Neural progenitor cell (in vitro differentiated cells): ENCODE results near the gene PINK1. TPM values are rescaled to one million over a fixed set of nuclear protein-coding genes. Genes with fewer than 3 reads are reported as not detected.

ENCODE experiments used
- DNase-seq: peaks from one replicate; pipeline ENCODE4 v3.0.0-alpha.2; 2016; ENCODE audit warnings: low spot score
- H2AFZ ChIP-seq: fragments of 200-600 bp; sonication (generic); replicated peaks from 2 replicates; pipeline ENCODE4 v1.6.1; 2016; ENCODE audit warnings: antibody characterized with exemption
- H3F3A ChIP-seq: fragments of 200-600 bp; sonication (generic); 2 replicates; pipeline ENCODE4 v1.6.1; 2016; ENCODE audit warnings: antibody characterized with exemption, low read depth
- H3K27ac ChIP-seq: fragments of 200-600 bp; sonication (generic); 2 replicates; pipeline ENCODE4 v1.5.1; 2016; ENCODE audit warnings: mild to moderate bottlenecking
- H3K27me3 ChIP-seq: fragments of 200-600 bp; sonication (generic); 2 replicates; pipeline ENCODE4 v1.6.1; 2016; ENCODE audit warnings: mild to moderate bottlenecking, moderate library complexity
- H3K36me3 ChIP-seq: fragments of 200-600 bp; sonication (generic); 2 replicates; pipeline ENCODE4 v1.5.1; 2016
- H3K4me1 ChIP-seq: fragments of 200-600 bp; sonication (generic); 2 replicates; pipeline ENCODE4 v1.6.1; 2016; ENCODE audit warnings: mixed run types
- H3K4me2 ChIP-seq: fragments of 200-600 bp; sonication (generic); 2 replicates; pipeline ENCODE4 v1.6.1; 2016
- H3K4me3 ChIP-seq: fragments of 200-600 bp; sonication (generic); 2 replicates; pipeline ENCODE4 v1.5.1; 2016
- H3K79me2 ChIP-seq: fragments of 200-600 bp; sonication (generic); 2 replicates; pipeline ENCODE4 v1.6.1; 2016; ENCODE audit warnings: low read depth
- H3K9ac ChIP-seq: fragments of 200-600 bp; sonication (generic); 2 replicates; pipeline ENCODE4 v1.6.1; 2016
- H3K9me3 ChIP-seq: fragments of 200-600 bp; sonication (generic); 2 replicates; pipeline ENCODE4 v1.5.1; 2016; ENCODE audit warnings: low read depth
- H4K20me1 ChIP-seq: fragments of 200-600 bp; sonication (generic); 2 replicates; pipeline ENCODE4 v1.6.1; 2016; ENCODE audit warnings: low read depth
- H3K27ac Mint-ChIP-seq: 3 replicates; pipeline ENCODE4 v1.8.0; 2021; ENCODE audit warnings: mixed read lengths
- H3K27me3 Mint-ChIP-seq: 2 replicates; pipeline ENCODE4 v1.8.0; 2022; ENCODE audit warnings: low read depth, mild to moderate bottlenecking, inconsistent platforms, moderate library complexity, mixed read lengths; ENCODE audit not compliant: insufficient read depth
- H3K36me3 Mint-ChIP-seq: 3 replicates; pipeline ENCODE4 v1.8.0; 2021; ENCODE audit warnings: mixed read lengths
- H3K4me1 Mint-ChIP-seq: 3 replicates; pipeline ENCODE4 v1.8.0; 2021; ENCODE audit warnings: mixed read lengths
- H3K4me3 Mint-ChIP-seq: 3 replicates; pipeline ENCODE4 v1.8.0; 2021; ENCODE audit warnings: mild to moderate bottlenecking, moderate library complexity, mixed read lengths
- H3K9me3 Mint-ChIP-seq: 3 replicates; pipeline ENCODE4 v1.8.0; 2020; ENCODE audit warnings: mixed read lengths
- EZH2 ChIP-seq: fragments of 200-600 bp; sonication (generic); IDR thresholded peaks from 2 replicates; pipeline ENCODE4 v1.6.1; 2017; ENCODE audit warnings: antibody characterized with exemption, mild to moderate bottlenecking, moderate library complexity
- EZH2phosphoT487 ChIP-seq: fragments of 200-600 bp; sonication (generic); IDR thresholded peaks from 2 replicates; pipeline ENCODE4 v1.6.1; 2017; ENCODE audit warnings: antibody characterized with exemption
- total RNA-seq: library from RNA; depleted of rRNA; stranded (reverse); fragments of >200 nt; gene quantifications from 2 replicates; pipeline ENCODE4 v1.2.3, GENCODE V29; 2015; ENCODE audit warnings: low replicate concordance
- TF ChIP-seq, protein P1 (sequence below): fragments of 200-600 bp; sonication (generic); IDR thresholded peaks from 2 replicates; pipeline ENCODE4 v1.5.1; 2017; ENCODE audit warnings: antibody characterized with exemption, mild to moderate bottlenecking

PINK1 gene
- total RNA-seq, 1 donor from 2014 or later: 13.3 TPM

DNA sequence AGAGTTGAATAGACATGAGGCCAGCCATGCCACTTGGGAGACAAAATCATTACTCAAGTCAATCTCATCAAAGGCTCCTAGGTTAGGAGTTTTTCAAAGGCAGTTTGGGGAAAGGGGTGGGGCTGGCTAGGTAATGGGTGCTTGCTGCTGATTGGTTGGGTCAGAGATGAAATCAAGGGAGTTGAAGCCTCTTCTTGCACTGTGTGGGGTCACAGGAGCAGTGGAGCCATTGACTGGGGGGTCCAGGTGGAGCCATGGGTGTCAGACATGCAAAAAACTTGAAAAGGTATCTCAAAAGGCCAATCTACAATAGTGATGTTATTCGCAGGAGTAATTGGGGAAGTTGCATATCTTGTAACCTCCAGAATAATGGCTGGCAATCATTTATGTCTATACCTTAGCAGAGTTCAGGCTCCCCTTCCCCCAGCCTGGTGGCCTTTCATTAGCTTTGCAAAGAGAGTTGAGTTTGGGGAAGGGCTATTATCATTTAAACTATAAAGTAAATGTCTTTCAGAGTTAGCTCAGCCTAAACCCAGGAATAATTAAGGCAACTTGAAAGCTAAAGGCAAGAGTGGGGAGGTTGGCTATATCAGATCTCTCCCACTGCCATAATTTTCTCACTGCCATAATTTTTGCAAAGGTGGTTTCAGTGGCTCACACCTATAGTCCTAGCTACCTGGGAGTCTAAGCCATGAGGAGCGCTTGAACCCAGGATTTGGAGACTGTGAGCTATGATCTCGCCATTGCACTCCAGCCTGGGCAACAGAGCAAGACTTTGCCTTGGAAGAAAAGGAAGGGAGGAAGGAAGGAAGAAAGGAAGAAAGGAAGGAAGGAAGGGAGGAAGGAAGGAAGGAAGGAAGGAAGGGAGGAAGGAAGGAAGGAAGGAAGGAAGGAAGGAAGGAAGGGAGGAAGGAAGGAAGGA lies 7.8 kb upstream of the PINK1 start:
- Histone ChIP-seq H3K4me1 (no peaks in the 10 kb centered on the region), H3K9ac (no peak overlapping the region), H4K20me1 (no peaks in the 10 kb centered on the region), H3F3A (no peaks in the 10 kb centered on the region), H3K4me3 (no peak overlapping the region), H3K27ac (no peak overlapping the region), H3K4me2 (no peak overlapping the region), H3K79me2 (no peaks in the 10 kb centered on the region), H3K9me3 (no peaks in the 10 kb centered on the region), H3K36me3 (no peaks in the 10 kb centered on the region), H2AFZ (no peak overlapping the region), H3K27me3 (no peaks in the 10 kb centered on the region)
- H3K4me1 Mint-ChIP-seq: peaks cover 20% of the 10 kb centered on the region
- no peak overlapping the region for H3K4me3 Mint-ChIP-seq
- peaks cover 12% of the 10 kb centered on the region for H3K9me3 Mint-ChIP-seq
- H3K27me3 Mint-ChIP-seq: peaks cover 8% of the 10 kb centered on the region
- peaks cover 3% of the 10 kb centered on the region for H3K36me3 Mint-ChIP-seq
- TF ChIP-seq EZH2phosphoT487 (no peak), EZH2 (no peak)
- TF ChIP-seq, protein P1, sequence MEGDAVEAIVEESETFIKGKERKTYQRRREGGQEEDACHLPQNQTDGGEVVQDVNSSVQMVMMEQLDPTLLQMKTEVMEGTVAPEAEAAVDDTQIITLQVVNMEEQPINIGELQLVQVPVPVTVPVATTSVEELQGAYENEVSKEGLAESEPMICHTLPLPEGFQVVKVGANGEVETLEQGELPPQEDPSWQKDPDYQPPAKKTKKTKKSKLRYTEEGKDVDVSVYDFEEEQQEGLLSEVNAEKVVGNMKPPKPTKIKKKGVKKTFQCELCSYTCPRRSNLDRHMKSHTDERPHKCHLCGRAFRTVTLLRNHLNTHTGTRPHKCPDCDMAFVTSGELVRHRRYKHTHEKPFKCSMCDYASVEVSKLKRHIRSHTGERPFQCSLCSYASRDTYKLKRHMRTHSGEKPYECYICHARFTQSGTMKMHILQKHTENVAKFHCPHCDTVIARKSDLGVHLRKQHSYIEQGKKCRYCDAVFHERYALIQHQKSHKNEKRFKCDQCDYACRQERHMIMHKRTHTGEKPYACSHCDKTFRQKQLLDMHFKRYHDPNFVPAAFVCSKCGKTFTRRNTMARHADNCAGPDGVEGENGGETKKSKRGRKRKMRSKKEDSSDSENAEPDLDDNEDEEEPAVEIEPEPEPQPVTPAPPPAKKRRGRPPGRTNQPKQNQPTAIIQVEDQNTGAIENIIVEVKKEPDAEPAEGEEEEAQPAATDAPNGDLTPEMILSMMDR: no peak
- DNase-seq: no peak
- peak overlapping the region; percentile 60 for H3K27ac Mint-ChIP-seq

DNA sequence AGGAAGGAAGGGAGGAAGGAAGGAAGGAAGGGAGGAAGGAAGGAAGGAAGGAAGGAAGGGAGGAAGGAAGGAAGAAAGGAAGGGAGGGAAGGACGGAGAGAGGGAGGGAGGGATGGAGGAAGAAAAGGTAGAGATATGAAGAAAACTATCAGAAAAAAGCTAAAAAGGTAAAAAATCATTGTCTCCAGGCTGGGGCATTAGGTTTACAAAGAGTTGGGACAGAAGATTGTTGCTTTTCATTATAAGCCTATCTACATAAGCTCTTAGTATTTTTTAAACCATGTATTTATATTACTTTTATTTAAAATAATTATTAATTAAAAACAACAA lies 7.2 kb upstream of the PINK1 start:
- H3K36me3 ChIP-seq: no peaks in the 10 kb centered on the region
- no peak for DNase-seq
- Mint-ChIP-seq H3K9me3 (peaks cover 12% of the 10 kb centered on the region), H3K27me3 (peaks cover 7% of the 10 kb centered on the region), H3K4me1 (peaks cover 20% of the 10 kb centered on the region), H3K27ac (no peak overlapping the region), H3K4me3 (no peak overlapping the region), H3K36me3 (peaks cover 3% of the 10 kb centered on the region)
- no peak overlapping the region for H3K4me3 ChIP-seq
- H3K27me3 ChIP-seq: no peaks in the 10 kb centered on the region
- no peak overlapping the region for H3K9ac ChIP-seq
- TF ChIP-seq EZH2phosphoT487 (no peak), EZH2 (no peak)
- TF ChIP-seq, protein P1: no peak
- no peaks in the 10 kb centered on the region for H3F3A ChIP-seq
- no peaks in the 10 kb centered on the region for H4K20me1 ChIP-seq
- H3K4me1 ChIP-seq: no peaks in the 10 kb centered on the region
- no peak overlapping the region for H3K27ac ChIP-seq
- no peak overlapping the region for H3K4me2 ChIP-seq
- no peak overlapping the region for H2AFZ ChIP-seq
- H3K9me3 ChIP-seq: no peaks in the 10 kb centered on the region
- no peaks in the 10 kb centered on the region for H3K79me2 ChIP-seq

DNA sequence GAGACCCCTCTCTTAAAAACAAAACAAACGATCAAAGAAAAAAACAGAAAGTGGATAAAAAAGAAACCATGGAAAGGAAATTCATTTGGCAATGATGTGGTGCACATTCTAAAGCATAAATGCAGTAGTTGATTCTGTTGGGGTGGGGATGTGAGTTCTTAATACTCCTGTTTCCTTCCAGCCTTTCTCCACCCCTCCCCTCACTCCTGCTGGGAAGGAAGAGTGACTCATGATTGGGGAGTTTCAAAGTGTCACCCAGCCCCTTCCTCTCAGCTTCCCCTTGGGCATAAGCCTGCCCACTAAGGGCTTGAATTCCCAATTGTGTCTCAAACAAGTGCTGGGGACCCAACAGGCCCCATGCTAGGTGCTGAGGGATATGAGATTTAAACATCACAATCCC lies 6.7 kb upstream of the PINK1 start:
- Histone ChIP-seq H3K27me3 (no peaks in the 10 kb centered on the region), H3K9ac (no peak overlapping the region), H3K4me2 (no peak overlapping the region), H3F3A (no peaks in the 10 kb centered on the region), H3K36me3 (no peaks in the 10 kb centered on the region), H3K4me3 (no peak overlapping the region), H4K20me1 (no peaks in the 10 kb centered on the region), H3K9me3 (no peaks in the 10 kb centered on the region), H3K79me2 (no peaks in the 10 kb centered on the region), H3K27ac (no peak overlapping the region), H2AFZ (no peak overlapping the region), H3K4me1 (no peaks in the 10 kb centered on the region)
- TF ChIP-seq EZH2 (no peak), EZH2phosphoT487 (no peak)
- TF ChIP-seq, protein P1: no peak
- peaks cover 12% of the 10 kb centered on the region for H3K9me3 Mint-ChIP-seq
- H3K4me1 Mint-ChIP-seq: peaks cover 20% of the 10 kb centered on the region
- no peak overlapping the region for H3K27ac Mint-ChIP-seq
- peaks cover 3% of the 10 kb centered on the region for H3K36me3 Mint-ChIP-seq
- H3K4me3 Mint-ChIP-seq: no peak overlapping the region
- no peak for DNase-seq
- H3K27me3 Mint-ChIP-seq: peaks cover 6% of the 10 kb centered on the region
